HepG2 (cell line): ENCODE data around the gene MBLAC1. TPM values are rescaled to one million over a fixed set of nuclear protein-coding genes. Genes with fewer than 3 reads are reported as not detected.
A peak's percentile ranks its signal among the peaks of the same experiment; 100 is the strongest.

Experiments
- HDAC1 ChIP-seq: sonication (generic); formaldehyde crosslinking; IDR thresholded peaks from 2 replicates; pipeline ENCODE4 v1.5.1; 2020; ENCODE audit warnings: mild to moderate bottlenecking, missing genetic modification reagents
- HNRNPH1 ChIP-seq: fragments of 200-400 bp; formaldehyde crosslinking; optimal IDR thresholded peaks from 2 replicates; pipeline ENCODE3; 2017; ENCODE audit warnings: mild to moderate bottlenecking, low read depth, low read length
- HOXA5 ChIP-seq: sonication (generic); formaldehyde crosslinking; IDR thresholded peaks from 2 replicates; pipeline ENCODE4 v1.4.0; 2020; ENCODE audit warnings: missing genetic modification reagents
- KDM2A ChIP-seq: sonication (generic); formaldehyde crosslinking; IDR thresholded peaks from 2 replicates; pipeline ENCODE4 v1.4.0; 2020; ENCODE audit warnings: low read depth, missing genetic modification reagents, borderline replicate concordance
- MEIS1 ChIP-seq: sonication (generic); formaldehyde crosslinking; IDR thresholded peaks from 2 replicates; pipeline ENCODE4 v1.9.0; 2021; ENCODE audit warnings: mild to moderate bottlenecking, missing genetic modification reagents, moderate library complexity, borderline replicate concordance
- MXD3 ChIP-seq: IDR thresholded peaks from 2 replicates; pipeline ENCODE4 v1.6.1; 2016; ENCODE audit warnings: mild to moderate bottlenecking, missing biosample characterization, missing genetic modification reagents
- NKX3-1 ChIP-seq: sonication (generic); formaldehyde crosslinking; IDR thresholded peaks from 2 replicates; pipeline ENCODE4 v1.5.0; 2020; ENCODE audit warnings: missing genetic modification reagents
- ONECUT2 ChIP-seq: sonication (generic); formaldehyde crosslinking; IDR thresholded peaks from 2 replicates; pipeline ENCODE4 v1.4.0; 2020; ENCODE audit warnings: missing genetic modification reagents
- THAP9 ChIP-seq: sonication (generic); formaldehyde crosslinking; IDR thresholded peaks from 2 replicates; pipeline ENCODE4; 2020; ENCODE audit warnings: missing genetic modification reagents, mild to moderate bottlenecking, borderline replicate concordance
- TP53 ChIP-seq: sonication (generic); formaldehyde crosslinking; conservative IDR thresholded peaks from 2 replicates; pipeline ENCODE4 v1.4.0; 2020; ENCODE audit warnings: missing genetic modification reagents
- ZBTB21 ChIP-seq: sonication (generic); formaldehyde crosslinking; IDR thresholded peaks from 2 replicates; pipeline ENCODE4 v1.4.0; 2020; ENCODE audit warnings: missing genetic modification reagents
- ZFP36 ChIP-seq: fragments of 150-350 bp; IDR thresholded peaks from 2 replicates; pipeline ENCODE4 v1.6.1; 2018; ENCODE audit warnings: borderline replicate concordance, low read length, low read depth; ENCODE audit not compliant: partially characterized antibody
- ZHX1 ChIP-seq: sonication (generic); formaldehyde crosslinking; IDR thresholded peaks from 2 replicates; pipeline ENCODE4 v1.8.1; 2022; ENCODE audit warnings: low read depth, mild to moderate bottlenecking, missing genetic modification reagents
- ZNF253 ChIP-seq: sonication (generic); formaldehyde crosslinking; IDR thresholded peaks from 2 replicates; pipeline ENCODE4 v1.8.0; 2022; ENCODE audit warnings: mild to moderate bottlenecking, missing genetic modification reagents, borderline replicate concordance
- ZNF260 ChIP-seq: sonication (generic); formaldehyde crosslinking; IDR thresholded peaks from 2 replicates; pipeline ENCODE4 v1.4.0; 2020; ENCODE audit warnings: missing genetic modification reagents, low read depth, mild to moderate bottlenecking, borderline replicate concordance
- ZNF354B ChIP-seq: sonication (generic); formaldehyde crosslinking; IDR thresholded peaks from 2 replicates; pipeline ENCODE4 v1.8.0; 2022; ENCODE audit warnings: mild to moderate bottlenecking, missing genetic modification reagents
- ZNF446 ChIP-seq: sonication (generic); formaldehyde crosslinking; IDR thresholded peaks from 2 replicates; pipeline ENCODE4 v1.5.0; 2020; ENCODE audit warnings: mild to moderate bottlenecking, missing genetic modification reagents
- ZNF652 ChIP-seq: IDR thresholded peaks from 2 replicates; pipeline ENCODE4 v1.6.1; 2016; ENCODE audit warnings: low read depth, borderline replicate concordance
- ZNF766 ChIP-seq: sonication (generic); formaldehyde crosslinking; IDR thresholded peaks from 2 replicates; pipeline ENCODE4 v1.5.0; 2020; ENCODE audit warnings: missing genetic modification reagents, borderline replicate concordance
- ZSCAN5A ChIP-seq: sonication (generic); formaldehyde crosslinking; IDR thresholded peaks from 2 replicates; pipeline ENCODE4 v1.8.0; 2022; ENCODE audit warnings: mild to moderate bottlenecking, missing genetic modification reagents, borderline replicate concordance
- ZUFSP ChIP-seq: sonication (generic); formaldehyde crosslinking; IDR thresholded peaks from 2 replicates; pipeline ENCODE4 v1.9.0; 2021; ENCODE audit warnings: missing genetic modification reagents, mild to moderate bottlenecking, borderline replicate concordance
- polyA plus RNA-seq, 8 experiments: library from polyadenylated mRNA; depleted of rRNA in 3 of 8; stranded (reverse) in 7 of 8; unstranded in 1 of 8; fragments of >200 nt; fragmentation: Illumina TruSeq in 4 of 8; extraction: Trizol in 4 of 8; gene quantifications; 2 replicates each; pipeline versions ENCODE4 v1.2.1 to v1.2.3, GENCODE V29; 2011 to 2016; ENCODE audit warnings: low read depth in 4 of 8, missing spikeins in 1 of 8, mixed read lengths in 1 of 8; ENCODE audit not compliant: insufficient read depth in 1 of 8
- total RNA-seq, 5 experiments: library from RNA; depleted of rRNA; stranded (reverse); fragments of >200 nt; fragmentation: Illumina TruSeq; extraction: Trizol; gene quantifications; 2 replicates each; pipeline ENCODE4 v1.2.3, GENCODE V29; 2016; ENCODE audit warnings: low read depth in 1 of 5

The MBLAC1 gene
- total and polyA plus RNA-seq, 2 of the 13 experiments (the other 11 are each of a cell fraction or from before 2014, with no cell fraction given), result 0.79 to 2.1 TPM

GRCh38 chr7:100081535-100082102, 45.1 kb upstream of the MBLAC1 start, which contains the start of gene ZNF3 (continued):
- TF ChIP-seq MXD3 (CRISPR knock-in tag), result peak; percentile 78
- no peak for TF ChIP-seq TP53 (CRISPR knock-in tag)
- TF ChIP-seq ZSCAN5A (CRISPR knock-in tag), result peak; percentile 67
- peak; percentile 60 for TF ChIP-seq HOXA5 (CRISPR knock-in tag)
- no peak for TF ChIP-seq ZFP36
- TF ChIP-seq NKX3-1, result peak; percentile 46; the same call in 1 of the 2 replicates
- TF ChIP-seq ONECUT2, result no peak
- TF ChIP-seq THAP9, result peak; percentile 86; the same call in 1 of the 2 replicates
- peak; percentile 89; the same call in 1 of the 2 replicates for TF ChIP-seq KDM2A
- no peak; the same call in 1 of the 2 replicates for TF ChIP-seq ZNF446
- TF ChIP-seq HDAC1 (CRISPR knock-in tag), result peak; percentile 95
- no peak for TF ChIP-seq ZNF260
- TF ChIP-seq ZHX1 (CRISPR knock-in tag), result no peak; the same call in 1 of the 2 replicates
- TF ChIP-seq MEIS1 (CRISPR knock-in tag), result no peak
- TF ChIP-seq ZNF652 (CRISPR knock-in tag), result peak; percentile 46; the same call in 1 of the 2 replicates
- no peak for TF ChIP-seq ZNF253
- no peak; the same call in 1 of the 2 replicates for TF ChIP-seq ZBTB21
- no peak for TF ChIP-seq HNRNPH1
- TF ChIP-seq ZNF354B (CRISPR knock-in tag), result no peak
- TF ChIP-seq ZNF766 (CRISPR knock-in tag), result peak; percentile 37
- no peak for TF ChIP-seq ZUFSP
